OCI-LY7 (cell line): Measurements from ENCODE around the gene LLGL1.

ENCODE experiments used
- EZH2phosphoT487 ChIP-seq: fragments of 200-600 bp; sonication (generic); IDR thresholded peaks from 2 replicates; pipeline ENCODE4 v1.6.1; 2018; ENCODE audit warnings: low read depth, borderline replicate concordance, mild to moderate bottlenecking, mixed run types, antibody characterized with exemption, low read length, moderate library complexity, mixed read lengths
- TF ChIP-seq, protein P1 (sequence below): fragments of 200-600 bp; sonication (generic); conservative IDR thresholded peaks from 2 replicates; pipeline ENCODE4 v1.5.1; 2014; ENCODE audit warnings: mild to moderate bottlenecking, antibody characterized with exemption, low read length, moderate library complexity, mixed read lengths

DNA sequence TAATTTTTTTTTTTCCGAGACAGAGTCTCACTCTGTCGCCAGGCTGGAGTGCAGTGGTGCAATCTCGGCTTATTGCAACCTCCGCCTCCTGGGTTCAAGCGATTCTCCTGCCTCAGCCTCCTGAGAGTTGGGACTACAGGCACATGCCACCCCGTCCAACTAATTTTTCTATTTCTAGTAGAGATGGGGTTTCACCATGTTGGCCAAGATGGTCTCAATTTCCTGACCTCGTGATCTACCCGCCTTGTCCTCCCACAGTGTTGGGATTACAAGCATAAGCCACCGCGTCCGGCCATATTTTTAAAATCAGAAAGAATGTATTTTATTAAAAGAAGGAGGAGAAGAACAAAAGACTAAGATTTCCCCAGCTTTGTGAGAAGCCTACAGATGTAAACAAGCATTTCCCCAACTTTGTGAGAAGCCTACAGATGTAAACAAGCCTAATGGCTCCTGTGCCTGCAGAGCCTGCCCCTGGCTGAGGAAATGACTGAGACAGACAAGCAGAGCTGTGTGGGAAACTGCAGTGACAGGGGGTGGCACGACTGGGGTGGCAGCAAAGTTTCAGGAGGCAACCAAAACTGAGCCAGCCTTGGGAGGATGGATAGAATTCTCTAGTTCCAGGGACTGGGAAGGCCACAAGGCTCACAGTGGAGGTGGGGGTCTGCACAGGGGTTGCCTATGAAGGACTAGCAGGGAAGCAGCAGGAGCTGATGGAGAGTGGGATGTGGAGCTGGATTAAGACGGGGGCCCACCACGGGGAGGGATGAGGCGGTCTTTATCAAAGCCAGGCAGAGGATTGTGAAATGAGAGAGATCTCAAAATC is 66.5 kb downstream of the LLGL1 start:
- TF ChIP-seq, protein P1, sequence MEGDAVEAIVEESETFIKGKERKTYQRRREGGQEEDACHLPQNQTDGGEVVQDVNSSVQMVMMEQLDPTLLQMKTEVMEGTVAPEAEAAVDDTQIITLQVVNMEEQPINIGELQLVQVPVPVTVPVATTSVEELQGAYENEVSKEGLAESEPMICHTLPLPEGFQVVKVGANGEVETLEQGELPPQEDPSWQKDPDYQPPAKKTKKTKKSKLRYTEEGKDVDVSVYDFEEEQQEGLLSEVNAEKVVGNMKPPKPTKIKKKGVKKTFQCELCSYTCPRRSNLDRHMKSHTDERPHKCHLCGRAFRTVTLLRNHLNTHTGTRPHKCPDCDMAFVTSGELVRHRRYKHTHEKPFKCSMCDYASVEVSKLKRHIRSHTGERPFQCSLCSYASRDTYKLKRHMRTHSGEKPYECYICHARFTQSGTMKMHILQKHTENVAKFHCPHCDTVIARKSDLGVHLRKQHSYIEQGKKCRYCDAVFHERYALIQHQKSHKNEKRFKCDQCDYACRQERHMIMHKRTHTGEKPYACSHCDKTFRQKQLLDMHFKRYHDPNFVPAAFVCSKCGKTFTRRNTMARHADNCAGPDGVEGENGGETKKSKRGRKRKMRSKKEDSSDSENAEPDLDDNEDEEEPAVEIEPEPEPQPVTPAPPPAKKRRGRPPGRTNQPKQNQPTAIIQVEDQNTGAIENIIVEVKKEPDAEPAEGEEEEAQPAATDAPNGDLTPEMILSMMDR = no peak
- TF ChIP-seq EZH2phosphoT487 = no peak
